Measurements from ENCODE around the gene GSTO2.

GRCh38 chr10:104242545-104242944 lies 26.4 kb upstream of the GSTO2 start:
- TF ChIP-seq CHD1 (IDR thresholded peaks at IDR 0.05; ENCODE audit: low read depth, low read length) (no peak), CTCF (IDR thresholded peaks at IDR 0.05 in 2 of 3, conservative IDR thresholded peaks at IDR 0.05 in 1 of 3; ENCODE audit: control insufficient read depth in 2 of 3, extremely low read depth in 1 of 3, insufficient read depth in 1 of 3, low read depth in 3 of 3, low read length in 3 of 3) (no peak), YY1 (IDR thresholded peaks at IDR 0.05; ENCODE audit: low read depth, low read length) (no peak), ZBTB33 (IDR thresholded peaks at IDR 0.05) (no peak)

Data from GM12878 (cell line).